GM18909 (cell line): Measurements from ENCODE around the gene SIGLEC7.

Source experiments
- ATAC-seq: cut with Tn5 transposase; IDR thresholded peaks from one replicate; pipeline ENCODE4 v1.9.1; 2021; ENCODE audit warnings: mild to moderate bottlenecking; ENCODE audit not compliant: unreplicated experiment, poor library complexity

The SIGLEC7 gene

DNA sequence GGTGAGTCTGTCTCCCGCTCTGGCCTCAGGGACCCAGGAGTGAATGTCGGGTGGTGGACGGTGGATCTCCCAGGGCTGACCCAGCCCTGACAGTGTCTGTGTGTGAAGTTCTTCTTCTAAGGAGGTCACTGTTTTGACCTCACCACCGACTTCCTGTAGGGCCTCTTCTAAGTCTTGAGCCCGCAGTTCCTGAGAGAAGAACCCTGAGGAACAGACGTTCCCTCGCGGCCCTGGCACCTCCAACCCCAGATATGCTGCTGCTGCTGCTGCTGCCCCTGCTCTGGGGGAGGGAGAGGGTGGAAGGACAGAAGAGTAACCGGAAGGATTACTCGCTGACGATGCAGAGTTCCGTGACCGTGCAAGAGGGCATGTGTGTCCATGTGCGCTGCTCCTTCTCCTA lies at the start of gene SIGLEC7:
TSS of gene SIGLEC7 (plus strand) at position 183 of the 400 bp plus-strand sequence. CDS start at position 252, 69 bp downstream.
- no peak for ATAC-seq

DNA sequence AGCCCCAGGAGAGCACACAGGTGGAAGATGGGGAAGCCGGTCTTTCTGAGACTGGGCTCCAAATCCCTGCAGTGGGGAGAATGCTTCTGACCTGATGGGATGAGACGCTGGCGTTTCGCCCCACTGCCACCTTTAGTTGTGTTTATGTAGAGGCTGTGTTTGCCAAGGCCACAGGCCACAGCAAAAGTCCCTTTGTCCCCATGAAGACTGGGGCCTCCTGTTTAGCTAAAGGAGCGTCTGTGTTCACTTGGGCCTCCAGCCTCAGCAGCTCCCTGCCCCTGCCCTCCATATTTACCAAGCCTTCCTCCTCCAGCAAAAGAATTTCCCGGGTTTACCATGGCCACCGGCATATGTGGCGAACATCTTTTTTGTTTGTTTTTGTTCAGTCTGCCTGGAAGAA lies 49.0 kb upstream of the SIGLEC7 start:
- no peak for ATAC-seq

DNA sequence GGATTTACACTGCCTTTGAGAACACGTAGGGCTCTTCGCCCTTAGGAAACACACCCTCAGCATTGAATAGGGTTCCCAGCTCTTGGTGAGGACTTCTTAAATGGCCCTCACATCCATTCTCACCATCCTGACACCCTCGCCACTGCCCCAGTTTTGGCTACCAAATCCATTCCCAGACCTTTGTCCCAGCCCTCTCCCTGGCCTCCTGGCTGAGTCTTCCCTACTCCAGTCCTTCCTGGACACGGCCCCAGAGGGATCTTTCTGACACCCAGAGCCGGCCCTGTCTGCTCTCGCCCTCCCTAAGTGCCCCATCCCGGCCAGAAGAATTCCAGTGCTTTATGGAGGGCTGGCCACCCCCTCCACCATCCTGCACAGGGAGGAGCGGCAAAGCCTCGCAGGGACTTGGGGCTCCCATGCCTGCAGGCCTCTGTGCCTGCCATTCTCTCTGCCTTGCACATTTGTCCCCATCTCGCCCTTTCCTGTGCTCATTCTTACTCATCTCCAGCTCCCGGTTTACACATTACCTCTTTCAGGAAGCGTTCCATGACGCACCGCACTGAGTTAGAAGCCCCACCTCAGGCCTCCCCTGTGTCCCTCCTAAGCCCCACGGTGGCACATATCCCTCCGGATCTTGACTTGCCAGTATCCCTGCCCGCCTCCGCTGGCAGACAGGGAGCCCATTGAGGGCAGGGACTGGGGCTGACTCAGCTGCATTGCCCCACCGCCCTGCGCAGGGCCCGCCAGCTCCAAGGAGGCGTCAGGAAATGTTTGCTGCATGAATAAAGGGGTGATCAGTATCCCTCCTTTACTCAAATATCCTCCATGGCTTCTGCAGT lies 48.4 kb upstream of the SIGLEC7 start:
- ATAC-seq: no peak

DNA sequence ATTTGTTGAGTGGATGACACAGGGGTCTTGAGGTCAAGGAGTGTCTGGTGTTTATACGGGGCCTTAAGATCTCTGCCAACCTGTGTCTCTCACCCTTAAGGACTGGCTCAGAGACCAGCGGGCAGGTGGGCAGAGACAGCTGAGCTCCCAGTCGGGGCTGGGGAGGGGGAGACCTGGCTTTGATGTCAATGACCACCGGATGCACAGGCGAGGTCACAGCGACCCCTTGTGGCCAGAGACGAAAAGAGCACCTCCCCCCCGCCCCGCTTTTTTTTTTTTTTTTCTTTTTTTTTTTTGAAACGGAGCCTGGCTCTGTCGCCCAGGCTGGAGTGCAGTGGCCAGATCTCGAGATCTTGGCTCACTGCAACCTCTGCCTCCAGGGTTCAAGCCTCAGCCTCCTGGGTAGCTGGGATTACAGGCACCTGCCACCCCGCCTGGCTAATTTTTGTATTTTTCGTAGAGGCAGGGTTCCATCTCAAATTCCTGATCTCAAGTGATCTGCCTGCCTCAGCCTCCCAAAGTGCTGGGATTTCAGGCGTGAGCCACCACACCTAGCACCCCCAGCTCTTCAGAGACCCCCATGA lies 47.3 kb upstream of the SIGLEC7 start:
- ATAC-seq: no peak

DNA sequence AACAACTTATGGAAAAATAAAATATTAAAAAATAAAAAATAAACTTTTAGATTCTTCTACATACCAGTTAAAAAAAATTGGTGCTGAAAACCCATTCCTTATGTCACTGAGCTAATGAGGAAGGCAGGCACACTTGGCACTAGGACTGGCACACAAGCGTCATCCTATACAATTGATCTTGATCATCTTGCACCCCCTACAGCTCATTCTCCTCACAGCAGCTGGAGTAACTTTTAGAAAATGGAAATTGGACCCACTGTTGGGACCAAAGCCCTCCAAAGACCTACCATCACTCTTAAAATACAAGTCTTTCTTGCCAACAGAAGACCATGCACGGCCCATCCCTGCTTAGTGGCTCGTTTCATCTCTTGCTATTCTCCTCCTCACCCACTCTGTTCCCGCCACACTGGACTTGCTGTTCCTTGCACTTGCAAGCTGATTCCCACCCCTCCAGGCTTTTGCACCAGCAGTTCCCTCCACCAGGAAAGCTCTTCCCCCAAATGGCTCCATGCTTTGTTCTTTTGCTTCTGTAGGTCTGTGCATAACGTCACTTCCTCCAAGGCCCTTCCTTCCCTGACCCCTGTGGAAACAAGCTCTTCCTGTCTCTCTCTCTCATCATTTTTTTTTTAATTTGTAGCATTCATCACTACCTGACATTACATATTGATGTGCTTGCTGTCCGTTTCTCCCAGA lies 45.5 kb upstream of the SIGLEC7 start:
- no peak for ATAC-seq

DNA sequence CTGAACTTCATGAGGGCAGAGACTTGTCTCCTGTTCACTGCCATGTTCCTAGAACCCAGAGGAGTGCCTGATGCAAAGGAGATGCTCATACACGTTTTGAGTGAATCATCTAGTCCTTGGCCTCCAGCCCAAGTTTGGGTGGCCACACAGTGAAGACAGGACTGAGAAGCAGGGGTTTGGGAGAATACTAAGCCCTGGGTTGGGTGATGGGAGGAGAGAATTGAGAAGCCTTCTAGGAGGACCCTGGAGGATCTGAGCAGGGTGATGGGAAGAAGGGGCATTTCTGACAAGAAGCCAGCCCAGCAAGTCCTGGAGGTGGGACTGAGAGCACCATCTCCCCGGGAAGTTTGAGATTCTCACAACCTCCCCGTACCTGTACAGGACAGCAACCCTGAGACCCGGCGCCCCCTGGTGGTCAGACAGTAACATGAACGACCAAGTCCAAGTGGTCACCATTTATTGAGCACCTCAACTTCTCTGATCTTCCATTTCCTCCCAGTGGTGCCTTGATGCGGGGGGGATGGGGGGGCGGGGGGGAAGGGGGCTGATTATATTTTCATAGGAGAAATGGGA lies 44.8 kb upstream of the SIGLEC7 start:
- no peak for ATAC-seq

DNA sequence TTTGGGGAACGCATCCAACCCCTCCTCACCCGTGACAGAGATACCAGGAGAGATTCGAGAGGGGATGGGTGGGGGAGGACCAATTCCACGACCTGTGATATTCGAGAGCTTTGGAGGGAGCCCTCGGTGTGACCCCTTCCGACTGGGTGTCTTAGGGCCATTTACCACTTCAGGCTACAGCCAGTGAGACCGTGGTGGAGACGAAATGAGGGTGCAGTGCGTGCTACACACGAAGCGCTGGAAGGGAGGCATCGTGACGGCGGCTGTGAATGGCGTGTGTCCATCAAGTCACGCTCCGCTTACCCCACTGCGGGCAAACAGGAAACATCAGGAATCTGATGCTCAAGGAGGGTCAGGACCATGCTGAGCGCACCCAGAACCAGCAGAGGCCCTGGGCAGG lies 44.3 kb upstream of the SIGLEC7 start:
- no peak for ATAC-seq

DNA sequence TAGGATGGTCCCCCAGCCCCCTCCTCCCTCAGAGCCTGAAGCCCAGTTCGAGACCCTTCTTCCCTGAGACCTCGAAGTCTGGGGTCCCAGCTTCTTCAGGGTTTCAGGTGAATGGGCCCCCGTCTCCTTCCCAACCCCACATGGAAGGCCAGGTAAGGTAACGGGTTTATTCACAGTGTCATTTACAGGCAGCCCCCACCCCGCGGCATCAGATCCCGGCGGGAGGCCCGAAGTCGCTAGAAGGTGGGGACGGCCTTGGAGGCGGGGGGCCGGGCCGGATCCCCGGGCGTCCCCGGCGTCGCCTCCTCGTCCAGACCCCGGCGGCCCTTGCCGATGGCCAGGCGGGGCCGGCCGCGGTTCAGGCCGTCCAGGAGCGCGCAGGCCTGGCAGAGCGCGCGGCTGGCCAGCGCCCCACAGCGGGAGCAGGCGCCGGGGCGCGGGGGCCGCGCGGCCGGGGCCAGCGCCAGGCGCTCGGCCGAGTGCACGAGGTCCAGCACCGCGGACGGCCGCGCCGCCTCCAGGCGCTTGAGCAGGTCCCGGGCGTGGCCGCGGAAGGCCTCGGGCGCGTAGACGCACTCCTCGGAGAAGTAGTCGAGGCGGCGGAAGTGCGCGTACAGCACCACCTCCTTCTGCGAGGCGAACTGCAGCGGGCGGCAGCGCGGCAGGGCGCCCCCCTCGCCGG lies 43.6 kb upstream of the SIGLEC7 start:
- ATAC-seq: no peak

DNA sequence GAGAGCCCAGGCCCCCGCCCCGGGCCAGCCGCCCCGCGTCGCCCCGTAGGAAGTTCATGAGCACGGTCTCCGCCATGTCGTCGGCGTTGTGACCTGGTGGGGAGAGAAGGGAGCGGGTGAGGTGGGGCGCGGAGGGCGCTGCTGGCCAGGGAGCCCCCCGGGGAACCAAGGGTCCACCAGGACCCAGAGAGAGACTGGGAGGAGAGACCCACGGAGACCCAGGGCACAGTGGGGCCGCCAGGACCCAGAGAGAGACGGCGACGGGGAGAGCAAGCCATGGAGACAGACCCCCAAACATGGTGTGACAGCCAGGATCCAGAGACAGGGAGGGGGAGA lies 43.1 kb upstream of the SIGLEC7 start:
- no peak for ATAC-seq

DNA sequence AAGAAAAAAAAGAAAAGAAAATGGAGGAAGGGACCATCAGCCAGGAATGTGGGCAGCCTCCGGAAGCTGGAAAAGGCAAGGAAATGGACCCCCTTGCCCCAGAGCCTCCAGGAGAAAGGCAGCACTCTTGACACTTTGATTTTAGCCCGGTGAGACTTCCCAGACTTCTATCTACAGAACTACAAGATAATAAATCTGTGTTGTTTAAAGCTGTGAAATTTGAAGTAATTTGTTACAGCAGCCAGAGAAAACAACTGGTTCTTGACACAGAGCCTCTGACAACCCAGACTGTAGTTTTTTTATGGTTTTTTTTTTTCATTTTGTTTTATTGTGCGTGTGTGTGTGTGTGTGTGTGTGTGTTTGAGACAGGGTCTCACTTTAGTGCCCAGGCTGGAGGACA lies 41.5 kb upstream of the SIGLEC7 start:
- ATAC-seq: no peak

DNA sequence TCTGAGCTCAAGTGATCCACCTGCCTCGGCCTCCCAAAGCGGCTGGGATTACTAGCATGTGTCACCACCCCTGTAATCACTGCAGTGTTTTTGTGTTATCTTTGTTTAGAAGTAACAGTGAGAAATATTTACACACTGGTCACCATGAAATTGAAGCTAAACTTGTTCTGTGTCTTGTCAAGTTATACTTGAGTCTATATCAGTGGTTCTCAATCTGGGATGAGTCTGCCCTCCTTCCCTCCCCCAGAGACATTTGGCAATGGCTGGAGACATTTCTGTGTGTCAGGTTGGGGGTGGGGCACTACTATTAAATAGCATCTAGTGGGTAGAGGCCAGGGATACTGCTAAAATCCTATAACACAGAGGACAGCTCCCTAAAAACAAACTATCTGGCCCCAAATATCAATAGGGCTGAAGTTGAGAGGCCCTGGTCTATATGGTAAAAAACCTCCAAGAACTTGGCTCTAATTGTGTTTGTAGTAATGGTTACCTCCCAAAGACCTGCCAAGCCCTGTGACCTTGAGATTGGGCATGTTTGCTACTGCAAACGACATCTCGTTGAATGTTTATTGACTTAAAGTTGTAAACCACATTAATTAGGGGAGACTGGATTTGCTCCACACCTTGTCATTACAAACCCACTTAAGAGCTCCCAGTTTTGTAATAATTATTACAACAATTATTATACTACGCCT lies 40.8 kb upstream of the SIGLEC7 start:
- ATAC-seq: no peak

DNA sequence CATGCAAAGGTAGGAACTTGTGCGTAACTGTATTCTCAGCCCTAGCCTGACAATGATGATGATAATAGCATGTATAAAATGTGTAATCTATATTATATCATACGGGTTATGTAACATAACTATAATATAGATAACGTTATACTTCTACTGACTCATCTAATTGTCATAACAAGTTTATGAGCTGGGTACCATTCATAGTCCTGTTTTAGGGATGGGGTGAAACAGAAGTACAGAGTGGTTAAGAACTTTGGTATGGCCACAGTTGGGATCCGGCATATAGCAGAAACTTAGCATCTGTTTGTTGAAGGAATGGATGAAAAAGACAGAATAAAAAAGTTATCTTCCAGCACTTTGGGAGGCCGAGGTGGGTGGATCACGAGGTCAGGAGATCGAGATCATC lies 39.1 kb upstream of the SIGLEC7 start:
- no peak for ATAC-seq

DNA sequence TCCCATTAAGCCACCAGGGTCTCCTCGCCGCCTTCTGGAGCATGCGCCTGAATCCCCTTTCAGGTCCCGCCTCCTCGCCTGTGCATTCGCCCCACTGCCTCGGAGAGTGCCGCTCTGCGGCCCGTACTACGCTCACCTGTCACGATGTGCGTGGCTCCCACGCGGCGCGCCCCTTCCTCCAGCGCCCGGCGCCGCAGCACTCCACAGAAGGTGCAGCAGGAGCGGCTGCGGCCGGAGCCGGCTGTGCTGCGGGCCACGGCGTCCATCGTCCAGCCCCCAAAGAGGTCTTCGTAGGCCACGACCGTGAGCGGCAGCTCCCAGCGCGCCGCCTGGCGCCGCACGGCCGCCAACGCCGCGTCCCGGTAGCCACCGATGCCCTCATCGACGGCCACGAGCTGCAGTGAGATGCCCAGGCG lies 38.2 kb upstream of the SIGLEC7 start:
- ATAC-seq: no peak

DNA sequence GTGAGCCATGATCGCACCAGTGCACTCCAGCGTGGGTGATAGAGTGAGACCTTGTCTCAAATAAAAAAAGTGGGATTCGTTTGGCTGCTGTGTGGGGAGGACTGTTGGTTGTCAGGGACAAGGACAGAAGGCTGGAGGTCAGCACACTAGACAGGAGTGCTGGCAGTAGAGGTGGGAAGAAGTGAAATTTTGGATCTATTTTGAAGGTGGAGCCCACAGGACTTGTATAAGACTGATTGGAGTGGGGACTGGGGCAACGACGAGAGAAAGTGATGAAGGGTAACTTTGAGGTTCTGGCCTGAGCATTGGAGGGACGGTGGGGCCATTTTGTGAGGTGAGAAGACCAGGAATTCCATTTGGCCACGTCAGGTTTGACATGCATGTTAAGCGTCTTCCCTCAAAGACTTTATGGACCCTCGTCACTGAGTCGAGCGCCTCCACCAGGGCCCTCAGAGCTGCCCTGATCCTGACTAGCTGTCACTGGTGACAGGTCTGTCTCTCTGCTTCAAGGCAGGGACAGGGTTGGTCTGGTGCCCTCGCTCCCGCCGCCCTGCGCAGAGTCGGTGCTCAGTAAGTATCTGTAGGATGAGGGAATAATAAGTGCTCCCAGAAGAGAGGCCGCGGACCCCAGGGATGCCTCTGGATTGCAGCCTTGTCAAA lies 34.6 kb upstream of the SIGLEC7 start:
- no peak for ATAC-seq

DNA sequence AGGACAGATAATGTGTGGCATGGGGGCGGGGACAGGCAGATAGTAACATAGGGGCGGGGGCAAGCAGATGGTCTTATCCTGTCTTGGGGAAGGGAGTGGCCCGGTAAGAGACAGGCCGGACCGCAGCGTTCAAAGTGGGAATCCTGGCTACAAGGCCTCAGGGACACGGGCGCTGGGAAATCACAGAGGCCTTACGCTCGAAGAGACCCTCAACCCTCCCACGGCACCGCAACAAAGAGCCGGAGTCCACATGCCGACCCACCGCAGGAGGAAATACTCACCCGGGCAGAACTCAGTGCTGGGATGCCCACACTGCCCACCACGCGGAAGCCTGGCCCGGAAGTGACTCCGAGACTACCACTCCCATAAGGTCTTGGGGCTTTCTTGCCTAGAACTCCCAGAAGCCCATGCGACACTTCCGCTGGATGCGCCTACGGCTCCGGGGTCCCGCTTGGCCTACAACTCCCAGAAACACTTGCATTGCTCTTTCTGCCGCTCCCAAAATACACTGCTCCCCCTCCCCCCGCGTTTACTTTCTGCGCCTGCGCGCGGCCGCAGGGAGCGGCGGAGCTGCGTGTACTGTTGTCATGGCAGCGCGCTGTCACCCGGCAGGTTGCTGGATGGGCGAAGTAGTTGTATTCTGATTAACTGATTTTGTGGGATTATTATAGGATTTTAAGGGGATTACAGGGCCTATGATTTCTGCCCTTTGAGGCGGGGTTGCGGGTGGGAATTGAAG lies 33.9 kb upstream of the SIGLEC7 start, which contains the start of gene CTU1:
TSS of gene CTU1 (minus strand) at position 344 of the 739 bp plus-strand sequence. CDS start 3,840 bp downstream, outside the sequence.
- peak; percentile 95 for ATAC-seq

DNA sequence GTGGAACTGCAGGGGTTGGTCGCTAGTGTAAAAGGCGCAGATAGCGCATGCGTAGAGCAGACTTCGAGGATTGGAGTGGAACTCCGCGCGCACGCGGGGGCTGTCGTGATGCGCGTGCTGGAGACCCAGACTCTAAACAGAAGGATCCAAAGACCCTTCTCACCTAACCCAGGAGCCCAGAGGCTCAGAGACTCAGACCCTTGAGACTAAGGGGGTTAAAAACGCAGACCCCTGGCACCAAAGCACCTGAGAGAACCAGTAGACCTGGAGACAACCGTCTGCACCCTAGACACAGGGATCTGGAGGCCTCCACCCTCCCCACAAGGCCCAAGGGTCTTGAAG lies 33.3 kb upstream of the SIGLEC7 start:
- ATAC-seq: peak; percentile 34

DNA sequence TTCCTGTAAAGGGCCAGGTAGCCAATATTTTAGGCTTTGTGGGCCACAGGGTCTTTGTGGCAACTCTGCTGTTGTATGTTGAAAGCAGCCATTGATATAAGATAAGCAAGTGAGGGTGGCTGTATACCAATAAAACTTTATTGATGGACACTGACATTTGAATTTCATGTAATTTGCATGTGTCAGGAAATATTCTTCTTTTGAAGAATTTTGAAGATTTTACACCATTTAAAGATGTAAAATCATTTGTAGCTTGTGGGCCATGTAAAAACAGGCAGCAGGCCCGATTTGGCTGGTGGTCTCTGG lies 31.5 kb upstream of the SIGLEC7 start:
- no peak for ATAC-seq

DNA sequence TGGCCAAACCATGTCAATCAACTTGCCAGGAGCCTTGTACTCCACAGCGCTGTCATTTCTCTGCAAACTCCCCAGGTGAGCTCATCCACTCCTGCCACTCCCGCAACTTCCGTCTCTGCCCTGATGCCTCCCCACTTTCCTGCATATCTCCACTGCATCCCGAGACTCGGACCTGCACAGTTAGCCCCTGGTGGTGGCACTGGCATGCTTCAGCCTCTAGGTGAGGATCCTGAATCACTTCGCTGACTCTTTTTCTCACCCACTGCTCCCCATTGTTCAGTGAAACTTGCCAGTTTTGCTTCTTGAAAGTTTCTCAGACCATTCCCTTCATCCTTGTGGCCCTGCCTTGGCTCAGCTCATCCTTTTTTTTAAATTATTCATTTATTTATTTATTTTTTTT lies 30.5 kb upstream of the SIGLEC7 start:
- ATAC-seq: no peak

DNA sequence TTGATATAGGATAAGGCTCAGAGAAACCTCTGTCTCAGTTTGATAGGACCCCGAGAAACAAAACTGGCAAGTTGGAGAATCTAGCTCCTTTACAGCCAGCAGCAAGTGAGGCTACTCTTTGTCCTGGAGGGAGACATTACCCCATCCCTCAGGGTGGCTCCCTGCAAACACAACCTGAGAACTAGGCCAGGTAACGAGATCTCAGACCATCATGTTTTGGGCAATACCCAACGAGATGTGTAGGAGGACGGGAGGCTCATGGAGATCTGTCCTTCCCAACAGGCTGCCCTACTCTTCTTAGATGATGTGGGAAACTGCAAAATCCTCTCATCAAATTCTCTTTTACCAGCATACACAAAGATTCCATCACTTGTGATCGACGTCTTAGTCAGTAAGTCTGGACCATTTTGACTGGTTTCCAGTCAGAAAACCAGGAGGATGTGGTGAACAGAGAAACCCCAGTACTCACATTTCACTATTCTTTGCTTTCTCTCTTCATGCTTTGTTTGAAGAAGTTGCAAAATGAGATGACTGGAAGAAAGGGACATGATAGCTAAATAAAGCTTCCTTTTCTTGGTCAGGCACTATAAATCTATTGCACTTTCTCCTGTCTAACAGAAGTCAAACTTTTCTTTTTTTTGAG lies 27.9 kb upstream of the SIGLEC7 start:
- no peak for ATAC-seq
